Measurements from ENCODE around the gene WDR74. TPM values are rescaled to one million over a fixed set of nuclear protein-coding genes. Genes with fewer than 3 reads are reported as not detected.

Gene WDR74
- total and polyA plus RNA-seq, 2 donors (not counting 1 experiment from before 2014, with no cell fraction given), result 122 to 131 TPM

DNA sequence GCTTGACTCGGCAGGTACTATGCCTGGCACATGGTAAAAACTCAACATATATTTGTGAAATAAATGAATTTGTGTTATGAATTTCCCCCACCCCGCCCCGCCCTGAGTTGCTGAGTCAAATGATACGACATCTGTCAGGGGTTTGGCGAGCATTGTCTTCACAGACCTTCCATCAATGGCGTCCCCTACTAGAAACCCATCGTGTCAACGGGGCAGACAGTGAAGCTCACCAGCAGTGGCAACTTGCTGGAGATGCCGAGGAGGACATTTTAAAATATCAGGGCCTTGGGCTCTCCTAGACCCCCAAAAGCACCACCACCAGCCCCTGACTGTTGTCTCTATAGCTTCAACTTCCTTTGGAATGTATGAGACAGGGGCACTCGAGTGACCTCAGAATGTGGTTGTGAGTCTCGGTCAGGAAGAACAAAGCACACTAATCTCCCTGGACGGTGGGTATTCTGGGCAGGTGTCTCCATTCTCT is 33.4 kb downstream of the WDR74 start:
- Histone ChIP-seq H3K79me2 (ENCODE audit: control insufficient read depth, insufficient read depth, low read length) (peaks cover 39% of the 10 kb centered on the region), H3K9me3 (ENCODE audit: control extremely low read depth in 1 of 3, control insufficient read depth in 2 of 3, insufficient read depth in 1 of 3, low read length in 2 of 3) (no peaks in the 10 kb centered on the region), H3K27me3 (replicated peaks in 1 of 4; ENCODE audit: control extremely low read depth in 1 of 4, control insufficient read depth in 3 of 4, insufficient read depth in 4 of 4, low read length in 3 of 4) (no peaks in the 10 kb centered on the region), H3K4me2 (replicated peaks; ENCODE audit: low read depth, low read length, poor library complexity, severe bottlenecking) (peak overlapping the region; percentile 82), H3K4me3 (ENCODE audit: control extremely low read depth in 1 of 5, extremely low read depth in 1 of 5, insufficient read depth in 1 of 5, low read depth in 2 of 5, low read length in 4 of 5) (peak overlapping the region; percentile 67 to 96 (median 81)), H3K9ac (ENCODE audit: low read length) (peak overlapping the region; percentile 91), H3K36me3 (replicated peaks in 1 of 2; ENCODE audit: control extremely low read depth in 1 of 2, control insufficient read depth in 1 of 2, extremely low read depth in 1 of 2, insufficient read depth in 2 of 2, low read length in 1 of 2) (peaks cover 8 to 24% of the 10 kb centered on the region in 2 experiments), H3K4me1 (ENCODE audit: control insufficient read depth in 2 of 2, insufficient read depth in 2 of 2, low read length in 2 of 2) (peaks cover 11 to 25% of the 10 kb centered on the region in 2 donors), H2AFZ (ENCODE audit: insufficient read depth, low read depth, low read length, poor library complexity, severe bottlenecking) (peak overlapping the region; percentile 66), H3K27ac (ENCODE audit: low read length in 2 of 2) (peak overlapping the region in 1 of 2 donors; percentile 60), H4K20me1 (ENCODE audit: control insufficient read depth, insufficient read depth, low read length, poor library complexity, severe bottlenecking) (peaks cover 13% of the 10 kb centered on the region)
- TF ChIP-seq, protein P1, sequence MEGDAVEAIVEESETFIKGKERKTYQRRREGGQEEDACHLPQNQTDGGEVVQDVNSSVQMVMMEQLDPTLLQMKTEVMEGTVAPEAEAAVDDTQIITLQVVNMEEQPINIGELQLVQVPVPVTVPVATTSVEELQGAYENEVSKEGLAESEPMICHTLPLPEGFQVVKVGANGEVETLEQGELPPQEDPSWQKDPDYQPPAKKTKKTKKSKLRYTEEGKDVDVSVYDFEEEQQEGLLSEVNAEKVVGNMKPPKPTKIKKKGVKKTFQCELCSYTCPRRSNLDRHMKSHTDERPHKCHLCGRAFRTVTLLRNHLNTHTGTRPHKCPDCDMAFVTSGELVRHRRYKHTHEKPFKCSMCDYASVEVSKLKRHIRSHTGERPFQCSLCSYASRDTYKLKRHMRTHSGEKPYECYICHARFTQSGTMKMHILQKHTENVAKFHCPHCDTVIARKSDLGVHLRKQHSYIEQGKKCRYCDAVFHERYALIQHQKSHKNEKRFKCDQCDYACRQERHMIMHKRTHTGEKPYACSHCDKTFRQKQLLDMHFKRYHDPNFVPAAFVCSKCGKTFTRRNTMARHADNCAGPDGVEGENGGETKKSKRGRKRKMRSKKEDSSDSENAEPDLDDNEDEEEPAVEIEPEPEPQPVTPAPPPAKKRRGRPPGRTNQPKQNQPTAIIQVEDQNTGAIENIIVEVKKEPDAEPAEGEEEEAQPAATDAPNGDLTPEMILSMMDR (IDR thresholded peaks at IDR 0.05), result no peak
- TF ChIP-seq EZH2 (IDR thresholded peaks at IDR 0.05; ENCODE audit: borderline replicate concordance, insufficient read depth, low read depth, low read length, poor library complexity, severe bottlenecking), result no peak
- CTCF ChIA-PET, result interaction anchor here (0.8 to 1.9 kb wide), 5 partner anchors 12 to 56 kb away, joined by 3 to 10 read pairs (median 3); partner anchors contain the start of genes TEX54 and WDR74
- no peaks in the 10 kb centered on the region for H3K9me3 Mint-ChIP-seq (ENCODE audit: insufficient read depth)
- H3K27me3 Mint-ChIP-seq, result no peaks in the 10 kb centered on the region
- 14% methylated on average over 4 of the region's 12 CpGs for WGBS (ENCODE audit: insufficient coverage)
- no peak for ATAC-seq (ENCODE audit: low read depth)
- peaks cover 32% of the 10 kb centered on the region for H3K4me1 Mint-ChIP-seq
- intact Hi-C loops (cut with micrococcal nuclease), result loop anchor here (1.0 kb wide), 6 partner anchors 14 to 56 kb away; partner anchors contain the start of genes TMEM179B, TMEM223 and WDR74
- H3K4me3 Mint-ChIP-seq, result peak overlapping the region; percentile 100
- peak overlapping the region; percentile 99 for H3K27ac Mint-ChIP-seq
- no peak for DNase-seq
- POLR2A ChIA-PET, result interaction anchor here (0.6 to 3.4 kb wide), 15 partner anchors 10 to 1458 kb away, joined by 3 to 27 read pairs (median 6); partner anchors contain the start of genes HNRNPUL2, STX5, TEX54 and WDR74
